ENCODE results near the gene CRACR2A. TPM values are rescaled to one million over a fixed set of nuclear protein-coding genes. Genes with fewer than 3 reads are reported as not detected.

CRACR2A gene
- total RNA-seq, 1 experiment from 2014 or later, result not detected

GRCh38 chr12:3672113-3672509, 80.8 kb downstream of the CRACR2A start:
- TF ChIP-seq EZH2 (IDR thresholded peaks at IDR 0.05; ENCODE audit: low read length, unreplicated experiment) (no peak), EZH2phosphoT487 (IDR thresholded peaks at IDR 0.05; ENCODE audit: borderline replicate concordance, low read length) (no peak)
- TF ChIP-seq, protein P1, sequence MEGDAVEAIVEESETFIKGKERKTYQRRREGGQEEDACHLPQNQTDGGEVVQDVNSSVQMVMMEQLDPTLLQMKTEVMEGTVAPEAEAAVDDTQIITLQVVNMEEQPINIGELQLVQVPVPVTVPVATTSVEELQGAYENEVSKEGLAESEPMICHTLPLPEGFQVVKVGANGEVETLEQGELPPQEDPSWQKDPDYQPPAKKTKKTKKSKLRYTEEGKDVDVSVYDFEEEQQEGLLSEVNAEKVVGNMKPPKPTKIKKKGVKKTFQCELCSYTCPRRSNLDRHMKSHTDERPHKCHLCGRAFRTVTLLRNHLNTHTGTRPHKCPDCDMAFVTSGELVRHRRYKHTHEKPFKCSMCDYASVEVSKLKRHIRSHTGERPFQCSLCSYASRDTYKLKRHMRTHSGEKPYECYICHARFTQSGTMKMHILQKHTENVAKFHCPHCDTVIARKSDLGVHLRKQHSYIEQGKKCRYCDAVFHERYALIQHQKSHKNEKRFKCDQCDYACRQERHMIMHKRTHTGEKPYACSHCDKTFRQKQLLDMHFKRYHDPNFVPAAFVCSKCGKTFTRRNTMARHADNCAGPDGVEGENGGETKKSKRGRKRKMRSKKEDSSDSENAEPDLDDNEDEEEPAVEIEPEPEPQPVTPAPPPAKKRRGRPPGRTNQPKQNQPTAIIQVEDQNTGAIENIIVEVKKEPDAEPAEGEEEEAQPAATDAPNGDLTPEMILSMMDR (conservative IDR thresholded peaks at IDR 0.05; ENCODE audit: low read depth, low read length), result no peak
- BruUV-seq (replicated peaks), result no TSS peak
- Histone ChIP-seq H3K9me2 (replicated peaks; ENCODE audit: low read length) (no peaks in the 10 kb centered on the region), H3K9me3 (ENCODE audit: low read length) (no peaks in the 10 kb centered on the region), H3K36me3 (ENCODE audit: low read depth, low read length) (no peaks in the 10 kb centered on the region), H3K27ac (ENCODE audit: low read length) (no peak overlapping the region), H3K9ac (ENCODE audit: low read length) (no peak overlapping the region), H3F3A (ENCODE audit: low read length, unreplicated experiment) (no peaks in the 10 kb centered on the region), H3K4me2 (ENCODE audit: low read length) (no peak overlapping the region), H3K27me3 (ENCODE audit: low read length) (no peaks in the 10 kb centered on the region), H2AFZ (ENCODE audit: low read length) (no peak overlapping the region), H3K4me1 (ENCODE audit: insufficient read depth, low read length) (peaks cover 10% of the 10 kb centered on the region; the same call in 1 of the 2 replicates), H3K4me3 (ENCODE audit: low read length) (no peak overlapping the region), H4K20me1 (ENCODE audit: low read length) (no peaks in the 10 kb centered on the region), H3K79me2 (ENCODE audit: low read length) (no peaks in the 10 kb centered on the region)
- POLR2A ChIA-PET (ENCODE audit: unreplicated experiment), result no interaction called here
- no peak for DNase-seq
- intact Hi-C loops (cut with micrococcal nuclease), result no loop called here
- no peak for ATAC-seq
- CTCF ChIA-PET, result no interaction called here

- POLR2A ChIA-PET (ENCODE audit: unreplicated experiment), result no interaction called here
- Histone ChIP-seq H3F3A (ENCODE audit: low read length, unreplicated experiment) (no peaks in the 10 kb centered on the region), H3K4me2 (ENCODE audit: low read length) (no peak overlapping the region), H3K79me2 (ENCODE audit: low read length) (no peaks in the 10 kb centered on the region), H3K27ac (ENCODE audit: low read length) (no peak overlapping the region), H4K20me1 (ENCODE audit: low read length) (no peaks in the 10 kb centered on the region), H2AFZ (ENCODE audit: low read length) (no peak overlapping the region), H3K9me3 (ENCODE audit: low read length) (no peaks in the 10 kb centered on the region), H3K36me3 (ENCODE audit: low read depth, low read length) (no peaks in the 10 kb centered on the region), H3K9me2 (replicated peaks; ENCODE audit: low read length) (no peaks in the 10 kb centered on the region), H3K4me3 (ENCODE audit: low read length) (no peak overlapping the region), H3K4me1 (ENCODE audit: insufficient read depth, low read length) (peaks cover 10% of the 10 kb centered on the region; the same call in 1 of the 2 replicates), H3K9ac (ENCODE audit: low read length) (no peak overlapping the region), H3K27me3 (ENCODE audit: low read length) (no peaks in the 10 kb centered on the region)
- DNase-seq (peak; percentile 34), ATAC-seq (no peak)
- BruUV-seq (replicated peaks), result no TSS peak
- intact Hi-C loops (cut with micrococcal nuclease), result no loop called here
- no peak for TF ChIP-seq EZH2phosphoT487 (IDR thresholded peaks at IDR 0.05; ENCODE audit: borderline replicate concordance, low read length)
- TF ChIP-seq, protein P1 (conservative IDR thresholded peaks at IDR 0.05; ENCODE audit: low read depth, low read length), result no peak
- TF ChIP-seq EZH2 (IDR thresholded peaks at IDR 0.05; ENCODE audit: low read length, unreplicated experiment), result no peak
- CTCF ChIA-PET, result no interaction called here
Measured at GRCh38 chr12:3671330-3672112, 81.4 kb downstream of the CRACR2A start.

- Histone ChIP-seq H3K4me3 (ENCODE audit: low read length) (no peak overlapping the region), H3K36me3 (ENCODE audit: low read depth, low read length) (no peaks in the 10 kb centered on the region), H3F3A (ENCODE audit: low read length, unreplicated experiment) (no peaks in the 10 kb centered on the region), H3K9me2 (replicated peaks; ENCODE audit: low read length) (no peaks in the 10 kb centered on the region), H3K4me1 (ENCODE audit: insufficient read depth, low read length) (peaks cover 10% of the 10 kb centered on the region; the same call in 1 of the 2 replicates), H3K4me2 (ENCODE audit: low read length) (no peak overlapping the region), H3K79me2 (ENCODE audit: low read length) (no peaks in the 10 kb centered on the region), H3K27me3 (ENCODE audit: low read length) (no peaks in the 10 kb centered on the region), H3K9ac (ENCODE audit: low read length) (no peak overlapping the region), H3K27ac (ENCODE audit: low read length) (no peak overlapping the region), H3K9me3 (ENCODE audit: low read length) (no peaks in the 10 kb centered on the region), H4K20me1 (ENCODE audit: low read length) (no peaks in the 10 kb centered on the region), H2AFZ (ENCODE audit: low read length) (no peak overlapping the region)
- no peak for ATAC-seq
- ChIA-PET POLR2A (ENCODE audit: unreplicated experiment) (no interaction called here), CTCF (interaction anchor here (0.6 kb wide), 1 partner anchor 11 kb away, joined by 6 read pairs; no protein-coding TSS in a partner anchor)
- peak; percentile 50 for DNase-seq
- intact Hi-C loops (cut with micrococcal nuclease), result no loop called here
- no TSS peak for BruUV-seq (replicated peaks)
- TF ChIP-seq EZH2 (IDR thresholded peaks at IDR 0.05; ENCODE audit: low read length, unreplicated experiment), result no peak
- TF ChIP-seq EZH2phosphoT487 (IDR thresholded peaks at IDR 0.05; ENCODE audit: borderline replicate concordance, low read length), result no peak
- TF ChIP-seq, protein P1 (conservative IDR thresholded peaks at IDR 0.05; ENCODE audit: low read depth, low read length), result no peak
Measured at GRCh38 chr12:3670083-3670620, 82.8 kb downstream of the CRACR2A start.
